GM12872 (cell line): ENCODE measurements around the gene LIN9.

ENCODE experiments used
- TF ChIP-seq, protein P1 (sequence below): IDR thresholded peaks from 3 replicates; pipeline ENCODE4 v1.5.1; 2011; ENCODE audit warnings: low read depth, mild to moderate bottlenecking, low read length, moderate library complexity; ENCODE audit not compliant: insufficient read depth

The LIN9 gene

DNA sequence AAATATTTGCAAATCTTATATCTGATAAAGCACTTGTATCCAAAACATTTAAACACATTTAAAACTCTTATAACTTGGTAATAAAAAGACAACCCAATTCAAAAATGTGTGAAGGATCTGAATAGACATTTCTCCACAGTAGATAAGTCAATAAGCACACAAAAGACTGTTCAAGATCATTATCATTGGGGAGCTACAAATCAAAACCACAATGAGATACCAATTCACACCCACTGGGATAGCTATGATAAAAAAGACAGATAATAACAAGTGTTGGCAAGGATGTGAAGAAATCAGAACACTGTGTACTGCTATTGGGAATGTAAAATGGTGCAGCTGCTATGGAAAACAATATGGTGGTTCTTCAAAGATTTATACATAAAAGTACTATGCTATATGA is 5.1 kb upstream of the LIN9 start:
- TF ChIP-seq, protein P1, sequence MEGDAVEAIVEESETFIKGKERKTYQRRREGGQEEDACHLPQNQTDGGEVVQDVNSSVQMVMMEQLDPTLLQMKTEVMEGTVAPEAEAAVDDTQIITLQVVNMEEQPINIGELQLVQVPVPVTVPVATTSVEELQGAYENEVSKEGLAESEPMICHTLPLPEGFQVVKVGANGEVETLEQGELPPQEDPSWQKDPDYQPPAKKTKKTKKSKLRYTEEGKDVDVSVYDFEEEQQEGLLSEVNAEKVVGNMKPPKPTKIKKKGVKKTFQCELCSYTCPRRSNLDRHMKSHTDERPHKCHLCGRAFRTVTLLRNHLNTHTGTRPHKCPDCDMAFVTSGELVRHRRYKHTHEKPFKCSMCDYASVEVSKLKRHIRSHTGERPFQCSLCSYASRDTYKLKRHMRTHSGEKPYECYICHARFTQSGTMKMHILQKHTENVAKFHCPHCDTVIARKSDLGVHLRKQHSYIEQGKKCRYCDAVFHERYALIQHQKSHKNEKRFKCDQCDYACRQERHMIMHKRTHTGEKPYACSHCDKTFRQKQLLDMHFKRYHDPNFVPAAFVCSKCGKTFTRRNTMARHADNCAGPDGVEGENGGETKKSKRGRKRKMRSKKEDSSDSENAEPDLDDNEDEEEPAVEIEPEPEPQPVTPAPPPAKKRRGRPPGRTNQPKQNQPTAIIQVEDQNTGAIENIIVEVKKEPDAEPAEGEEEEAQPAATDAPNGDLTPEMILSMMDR, result no peak

DNA sequence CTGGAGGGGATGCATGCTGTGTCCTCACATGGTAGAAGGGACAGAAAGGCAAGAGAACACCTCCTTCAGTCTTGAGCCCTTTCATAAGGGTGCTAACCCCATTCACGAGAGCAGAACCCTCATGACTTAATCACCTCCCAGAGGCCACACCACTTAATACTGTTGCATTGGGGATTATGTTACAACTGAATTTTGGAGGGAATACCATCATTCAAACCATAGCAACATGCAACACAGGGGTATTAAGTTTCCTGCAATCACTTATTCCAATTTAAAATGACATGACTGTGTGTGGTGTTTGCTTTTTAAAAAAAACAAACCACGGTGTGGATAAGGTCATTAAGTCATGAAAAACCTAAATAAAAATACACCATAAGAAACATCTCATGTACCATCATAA is 3.1 kb upstream of the LIN9 start:
- TF ChIP-seq, protein P1, result no peak

DNA sequence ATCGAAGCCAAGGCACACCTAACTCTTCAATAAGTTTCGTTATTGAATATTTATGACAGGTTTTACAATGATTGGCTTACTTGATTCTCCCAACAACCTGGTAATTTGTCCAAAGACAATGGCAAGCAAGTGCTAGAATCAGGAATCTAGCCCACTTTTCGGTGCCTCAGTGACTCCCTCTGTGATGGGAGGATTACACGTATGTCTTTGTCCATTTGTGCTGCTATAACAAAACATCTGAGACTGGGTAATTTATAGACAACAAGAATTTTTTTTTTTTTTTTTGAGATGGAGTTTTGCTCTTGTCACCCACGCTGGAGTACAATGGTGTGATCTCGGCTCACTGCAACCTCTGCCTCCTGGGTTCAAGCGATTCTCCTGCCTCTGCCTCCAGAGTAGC is 2.4 kb upstream of the LIN9 start:
- TF ChIP-seq, protein P1, result no peak

DNA sequence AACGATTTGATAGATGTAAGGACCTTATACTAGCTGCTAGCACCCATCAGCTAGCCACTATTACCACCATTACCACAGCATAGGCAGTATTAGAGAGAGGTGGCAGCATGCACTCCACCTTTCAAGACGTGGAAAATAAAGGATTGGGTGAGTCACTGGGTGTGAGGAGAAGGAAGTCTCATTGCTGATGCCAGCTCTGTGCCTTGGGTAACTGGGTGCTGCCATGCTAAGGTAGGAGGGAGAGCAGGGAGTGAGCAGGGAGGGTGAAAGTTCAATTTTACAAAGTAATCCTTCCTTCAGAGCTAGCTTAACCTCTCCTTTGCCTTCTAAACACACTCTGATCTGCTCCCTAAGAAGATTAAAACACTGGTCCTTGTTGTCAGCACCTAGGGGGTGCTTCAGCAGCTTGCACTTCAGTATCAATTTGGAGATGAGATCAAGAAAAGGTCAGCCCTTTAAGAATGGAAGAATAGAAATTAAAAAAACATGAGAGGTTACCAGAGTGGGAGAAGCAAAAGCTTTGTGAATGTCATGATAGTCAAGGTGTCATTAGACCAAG is 1.8 kb upstream of the LIN9 start:
- TF ChIP-seq, protein P1, result no peak

DNA sequence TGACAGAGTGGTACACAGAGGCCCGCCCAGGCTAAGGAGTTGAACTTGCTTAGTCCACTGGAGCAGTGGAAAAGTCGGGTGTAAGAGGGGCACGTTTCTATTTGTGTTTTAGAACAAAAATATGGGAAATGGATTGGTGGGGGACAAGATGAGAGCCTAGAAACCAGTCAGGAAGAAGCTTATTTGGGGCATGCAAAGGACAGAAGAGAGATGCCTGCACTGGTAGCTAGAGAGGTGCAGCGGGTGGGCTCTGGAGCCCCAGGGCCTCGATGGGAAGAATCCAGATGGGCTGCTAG is 1.2 kb upstream of the LIN9 start:
- TF ChIP-seq, protein P1, result no peak

DNA sequence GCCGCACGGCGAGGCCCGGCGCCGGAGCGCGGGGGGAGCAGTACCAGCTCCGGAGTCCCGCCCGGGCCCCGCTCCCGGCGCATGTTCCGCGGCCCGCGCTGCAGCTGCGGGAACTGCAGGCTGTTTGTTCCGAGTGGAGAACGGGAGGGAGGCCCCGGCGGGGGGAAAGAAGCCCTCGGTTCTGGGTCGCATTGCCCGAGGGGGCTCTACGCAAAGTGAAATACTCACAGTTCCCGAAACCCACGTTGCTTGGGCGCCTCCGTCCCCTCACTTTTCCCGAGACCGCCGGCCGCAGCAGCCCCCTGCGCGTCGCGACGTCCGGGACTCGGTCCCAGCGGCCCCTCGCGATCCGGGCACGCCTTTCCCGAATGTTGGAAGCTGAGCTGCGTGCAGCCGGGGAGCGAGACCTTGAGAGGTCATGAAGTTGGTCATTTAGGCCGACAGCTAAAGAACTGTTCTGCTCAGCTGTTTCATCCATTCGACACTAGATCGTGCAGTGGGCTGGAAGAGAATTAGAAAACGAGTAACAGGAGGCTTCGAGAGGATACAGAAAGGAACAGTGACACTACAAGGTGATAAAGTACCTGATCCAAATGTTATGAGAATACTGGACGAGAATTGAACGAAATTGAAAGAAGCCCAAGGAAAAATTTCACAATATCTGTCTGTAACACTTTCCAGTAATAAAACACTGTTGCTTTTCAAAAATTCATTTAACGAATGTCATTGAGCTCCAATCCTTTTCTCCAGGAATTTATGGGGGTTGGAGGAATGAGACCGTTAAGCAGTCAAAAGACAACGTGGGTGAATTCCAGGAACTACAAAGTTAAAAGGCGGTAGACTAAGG is 657 bp upstream of the LIN9 start:
- TF ChIP-seq, protein P1, result no peak

DNA sequence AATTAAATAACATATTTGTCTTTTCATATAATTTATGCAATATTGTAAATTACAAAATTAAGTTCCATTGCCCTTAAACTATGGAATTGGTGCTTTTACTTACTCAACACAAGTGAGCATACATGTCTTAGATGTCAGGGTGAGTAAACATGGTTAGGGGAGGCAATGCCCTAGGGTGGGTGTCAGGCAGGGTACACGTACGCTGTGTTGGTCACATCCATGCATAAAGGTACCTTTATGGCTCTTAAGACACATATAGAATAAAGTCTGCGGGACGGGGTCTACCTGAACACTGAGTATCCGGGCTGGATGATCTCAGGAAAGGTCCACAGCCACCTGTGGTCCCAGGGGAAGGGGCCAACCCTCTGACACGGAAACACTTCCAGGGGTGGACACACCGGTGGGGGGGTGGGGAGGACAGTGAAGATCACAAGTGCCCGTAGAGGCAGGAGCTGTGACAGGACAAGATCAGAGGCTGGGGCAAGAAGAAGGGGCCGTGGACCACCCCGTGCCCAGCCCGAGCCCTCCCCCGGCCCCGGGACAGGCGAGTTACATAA is 720 bp downstream of the LIN9 start:
- TF ChIP-seq, protein P1, result no peak
